ENCODE data around the gene ZNF839. TPM values are rescaled to one million over a fixed set of nuclear protein-coding genes. Genes with fewer than 3 reads are reported as not detected.

ZNF839 gene
- total RNA-seq, 2 experiments from 2014 or later, result 20.2 to 23.3 TPM

- no TSS peak for BruUV-seq (replicated peaks)
- ChIA-PET CTCF (ENCODE audit: unreplicated experiment) (interaction anchor here (0.5 to 0.7 kb wide), 3 partner anchors 313 to 388 kb away, joined by 3 to 6 read pairs (median 4); no protein-coding TSS in a partner anchor), POLR2A (interaction anchor here (0.6 to 1.0 kb wide), 8 partner anchors 9 to 398 kb away, joined by 3 to 6 read pairs (median 4); no protein-coding TSS in a partner anchor)
- Histone ChIP-seq H3K4me3 (ENCODE audit: low read depth, low read length, poor library complexity, severe bottlenecking) (peak overlapping the region; percentile 66), H3K9me2 (ENCODE audit: insufficient read depth, low read length) (no peaks in the 10 kb centered on the region), H3K36me3 (ENCODE audit: insufficient read depth, low read length) (no peaks in the 10 kb centered on the region), H3K9me3 (ENCODE audit: low read length) (no peaks in the 10 kb centered on the region), H4K20me1 (ENCODE audit: insufficient read depth, low read length) (no peaks in the 10 kb centered on the region), H3K4me1 (ENCODE audit: insufficient read depth, low read length, poor library complexity, severe bottlenecking) (peaks cover 53% of the 10 kb centered on the region), H2AFZ (ENCODE audit: low read length) (peak overlapping the region; percentile 93), H3K79me2 (ENCODE audit: insufficient read depth, low read depth, low read length) (peaks cover 10% of the 10 kb centered on the region; the same call in 1 of the 2 replicates), H3K27ac (ENCODE audit: low read depth, low read length, poor library complexity, severe bottlenecking) (peak overlapping the region; percentile 42), H3K4me2 (ENCODE audit: low read length) (peak overlapping the region; percentile 81)
- peak; percentile 34 for DNase-seq (ENCODE audit: low spot score)
- TF ChIP-seq EZH2phosphoT487 (IDR thresholded peaks at IDR 0.05; ENCODE audit: borderline replicate concordance, low read depth, low read length), result no peak
- TF ChIP-seq CTCF (conservative IDR thresholded peaks at IDR 0.05; ENCODE audit: low read length), result no peak
- intact Hi-C loops (cut with micrococcal nuclease; ENCODE audit: unreplicated experiment), result loop anchor here (1.0 to 5.0 kb wide), 3 partner anchors 11 to 354 kb away; partner anchors contain the start of genes DYNC1H1 and MOK
Observed at GRCh38 chr14:102316338-102316742, 3.2 kb upstream of the ZNF839 start.

- Histone ChIP-seq H3K27ac (ENCODE audit: low read depth, low read length, poor library complexity, severe bottlenecking) (peak overlapping the region; percentile 70), H4K20me1 (ENCODE audit: insufficient read depth, low read length) (no peaks in the 10 kb centered on the region), H3K4me3 (ENCODE audit: low read depth, low read length, poor library complexity, severe bottlenecking) (peak overlapping the region; percentile 66), H3K9me3 (ENCODE audit: low read length) (no peaks in the 10 kb centered on the region), H3K36me3 (ENCODE audit: insufficient read depth, low read length) (peaks cover 1% of the 10 kb centered on the region; the same call in 1 of the 2 replicates), H2AFZ (ENCODE audit: low read length) (peak overlapping the region; percentile 98), H3K4me1 (ENCODE audit: insufficient read depth, low read length, poor library complexity, severe bottlenecking) (peaks cover 53% of the 10 kb centered on the region), H3K79me2 (ENCODE audit: insufficient read depth, low read depth, low read length) (peaks cover 10% of the 10 kb centered on the region; the same call in 1 of the 2 replicates), H3K4me2 (ENCODE audit: low read length) (peak overlapping the region; percentile 94), H3K9me2 (ENCODE audit: insufficient read depth, low read length) (no peaks in the 10 kb centered on the region)
- CTCF ChIA-PET (ENCODE audit: unreplicated experiment), result interaction anchor here (0.5 to 0.7 kb wide), 3 partner anchors 313 to 387 kb away, joined by 3 to 6 read pairs (median 4); no protein-coding TSS in a partner anchor
- peak; percentile 93 for DNase-seq (ENCODE audit: low spot score)
- POLR2A ChIA-PET, result interaction anchor here (0.6 to 1.8 kb wide), 12 partner anchors 8 to 397 kb away, joined by 3 to 7 read pairs (median 3); partner anchors contain the start of gene MOK
- no peak for TF ChIP-seq EZH2phosphoT487 (IDR thresholded peaks at IDR 0.05; ENCODE audit: borderline replicate concordance, low read depth, low read length)
- peak; percentile 79 for TF ChIP-seq CTCF (conservative IDR thresholded peaks at IDR 0.05; ENCODE audit: low read length)
- no TSS peak for BruUV-seq (replicated peaks)
- intact Hi-C loops (cut with micrococcal nuclease; ENCODE audit: unreplicated experiment), result loop anchor here (1.0 to 5.0 kb wide), 3 partner anchors 12 to 355 kb away; partner anchors contain the start of genes DYNC1H1 and MOK
Observed at GRCh38 chr14:102316743-102317563, 2.6 kb upstream of the ZNF839 start.
